ENCODE data around the gene KRCC1.

KRCC1 gene

GRCh38 chr2:88067189-88067588 lies 11.6 kb upstream of the KRCC1 start:
- H4K20me1 ChIP-seq (ENCODE audit: control insufficient read depth, insufficient read depth, low read depth, low read length), result no peaks in the 10 kb centered on the region
- TF ChIP-seq EZH2phosphoT487 (IDR thresholded peaks at IDR 0.05; ENCODE audit: borderline replicate concordance, low read length), result no peak
- TF ChIP-seq, protein P1, sequence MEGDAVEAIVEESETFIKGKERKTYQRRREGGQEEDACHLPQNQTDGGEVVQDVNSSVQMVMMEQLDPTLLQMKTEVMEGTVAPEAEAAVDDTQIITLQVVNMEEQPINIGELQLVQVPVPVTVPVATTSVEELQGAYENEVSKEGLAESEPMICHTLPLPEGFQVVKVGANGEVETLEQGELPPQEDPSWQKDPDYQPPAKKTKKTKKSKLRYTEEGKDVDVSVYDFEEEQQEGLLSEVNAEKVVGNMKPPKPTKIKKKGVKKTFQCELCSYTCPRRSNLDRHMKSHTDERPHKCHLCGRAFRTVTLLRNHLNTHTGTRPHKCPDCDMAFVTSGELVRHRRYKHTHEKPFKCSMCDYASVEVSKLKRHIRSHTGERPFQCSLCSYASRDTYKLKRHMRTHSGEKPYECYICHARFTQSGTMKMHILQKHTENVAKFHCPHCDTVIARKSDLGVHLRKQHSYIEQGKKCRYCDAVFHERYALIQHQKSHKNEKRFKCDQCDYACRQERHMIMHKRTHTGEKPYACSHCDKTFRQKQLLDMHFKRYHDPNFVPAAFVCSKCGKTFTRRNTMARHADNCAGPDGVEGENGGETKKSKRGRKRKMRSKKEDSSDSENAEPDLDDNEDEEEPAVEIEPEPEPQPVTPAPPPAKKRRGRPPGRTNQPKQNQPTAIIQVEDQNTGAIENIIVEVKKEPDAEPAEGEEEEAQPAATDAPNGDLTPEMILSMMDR (IDR thresholded peaks at IDR 0.05; ENCODE audit: low read depth, low read length, poor library complexity, severe bottlenecking), result no peak
- H3K4me3 ChIP-seq (ENCODE audit: low read length), result no peak overlapping the region
- no peaks in the 10 kb centered on the region for H3K4me1 ChIP-seq (ENCODE audit: control insufficient read depth, low read length)
- H3K9me2 ChIP-seq (replicated peaks; ENCODE audit: control insufficient read depth, low read length), result no peaks in the 10 kb centered on the region
- H3K4me2 ChIP-seq (ENCODE audit: low read length), result no peak overlapping the region
- H3K9me3 ChIP-seq (ENCODE audit: control insufficient read depth, insufficient read depth, low read length), result no peaks in the 10 kb centered on the region
- H3K27ac ChIP-seq (ENCODE audit: low read depth, low read length), result no peak overlapping the region
- H3K27me3 ChIP-seq (ENCODE audit: control insufficient read depth, low read length), result no peaks in the 10 kb centered on the region
- no peaks in the 10 kb centered on the region for H3K79me2 ChIP-seq (ENCODE audit: control insufficient read depth, low read length)
- H3F3A ChIP-seq (ENCODE audit: control insufficient read depth, insufficient read depth), result no peaks in the 10 kb centered on the region
- no peaks in the 10 kb centered on the region for H3K36me3 ChIP-seq (ENCODE audit: control insufficient read depth, low read length)

- Histone ChIP-seq H3K36me3 (ENCODE audit: control insufficient read depth, low read length) (no peaks in the 10 kb centered on the region), H3K4me3 (ENCODE audit: low read length) (no peak overlapping the region), H4K20me1 (ENCODE audit: control insufficient read depth, insufficient read depth, low read depth, low read length) (no peaks in the 10 kb centered on the region), H3K4me2 (ENCODE audit: low read length) (no peak overlapping the region), H3K9me3 (ENCODE audit: control insufficient read depth, insufficient read depth, low read length) (no peaks in the 10 kb centered on the region), H3F3A (ENCODE audit: control insufficient read depth, insufficient read depth) (no peaks in the 10 kb centered on the region), H3K4me1 (ENCODE audit: control insufficient read depth, low read length) (no peaks in the 10 kb centered on the region), H3K79me2 (ENCODE audit: control insufficient read depth, low read length) (no peaks in the 10 kb centered on the region), H3K27me3 (ENCODE audit: control insufficient read depth, low read length) (no peaks in the 10 kb centered on the region), H3K9me2 (replicated peaks; ENCODE audit: control insufficient read depth, low read length) (no peaks in the 10 kb centered on the region), H3K27ac (ENCODE audit: low read depth, low read length) (no peak overlapping the region)
- TF ChIP-seq, protein P1 (IDR thresholded peaks at IDR 0.05; ENCODE audit: low read depth, low read length, poor library complexity, severe bottlenecking), result no peak
- TF ChIP-seq EZH2phosphoT487 (IDR thresholded peaks at IDR 0.05; ENCODE audit: borderline replicate concordance, low read length), result no peak
Observed at GRCh38 chr2:88066543-88066942, 11.0 kb upstream of the KRCC1 start.

DNA sequence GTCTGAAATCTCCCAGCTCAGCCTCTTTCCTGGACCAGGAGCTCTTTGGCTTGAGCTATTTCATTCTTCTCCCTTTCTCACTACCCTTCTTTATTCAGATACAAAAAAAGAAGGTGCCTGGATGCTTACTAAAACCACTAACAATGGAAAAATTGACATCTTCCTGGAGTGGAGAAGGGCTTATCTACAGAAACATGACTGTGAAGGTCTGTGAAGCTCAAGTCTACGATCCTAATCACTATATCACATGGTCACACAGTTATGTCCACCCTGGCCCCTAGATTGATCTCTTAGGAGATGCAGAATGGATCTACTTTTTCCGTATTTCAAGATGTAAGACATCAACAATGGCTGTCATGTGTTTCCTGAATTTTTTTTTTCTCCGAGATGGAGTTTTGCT lies 5.7 kb upstream of the KRCC1 start:
- Histone ChIP-seq H3K27ac (ENCODE audit: low read depth, low read length) (no peak overlapping the region), H3K4me1 (ENCODE audit: control insufficient read depth, low read length) (peaks cover 2% of the 10 kb centered on the region), H3K79me2 (ENCODE audit: control insufficient read depth, low read length) (no peaks in the 10 kb centered on the region), H3K9me3 (ENCODE audit: control insufficient read depth, insufficient read depth, low read length) (no peaks in the 10 kb centered on the region), H3F3A (ENCODE audit: control insufficient read depth, insufficient read depth) (no peaks in the 10 kb centered on the region), H3K9me2 (replicated peaks; ENCODE audit: control insufficient read depth, low read length) (no peaks in the 10 kb centered on the region), H3K36me3 (ENCODE audit: control insufficient read depth, low read length) (no peaks in the 10 kb centered on the region), H3K4me2 (ENCODE audit: low read length) (no peak overlapping the region), H3K4me3 (ENCODE audit: low read length) (no peak overlapping the region), H4K20me1 (ENCODE audit: control insufficient read depth, insufficient read depth, low read depth, low read length) (no peaks in the 10 kb centered on the region), H3K27me3 (ENCODE audit: control insufficient read depth, low read length) (no peaks in the 10 kb centered on the region)
- TF ChIP-seq, protein P1 (IDR thresholded peaks at IDR 0.05; ENCODE audit: low read depth, low read length, poor library complexity, severe bottlenecking), result no peak
- no peak for TF ChIP-seq EZH2phosphoT487 (IDR thresholded peaks at IDR 0.05; ENCODE audit: borderline replicate concordance, low read length)

- Histone ChIP-seq H3K4me3 (ENCODE audit: low read length) (no peak overlapping the region), H3K27ac (ENCODE audit: low read depth, low read length) (no peak overlapping the region), H3K9me3 (ENCODE audit: control insufficient read depth, insufficient read depth, low read length) (no peaks in the 10 kb centered on the region), H3K4me2 (ENCODE audit: low read length) (no peak overlapping the region), H3F3A (ENCODE audit: control insufficient read depth, insufficient read depth) (no peaks in the 10 kb centered on the region), H3K9me2 (replicated peaks; ENCODE audit: control insufficient read depth, low read length) (no peaks in the 10 kb centered on the region), H3K79me2 (ENCODE audit: control insufficient read depth, low read length) (no peaks in the 10 kb centered on the region), H3K36me3 (ENCODE audit: control insufficient read depth, low read length) (no peaks in the 10 kb centered on the region), H3K4me1 (ENCODE audit: control insufficient read depth, low read length) (peaks cover 6% of the 10 kb centered on the region), H3K27me3 (ENCODE audit: control insufficient read depth, low read length) (no peaks in the 10 kb centered on the region), H4K20me1 (ENCODE audit: control insufficient read depth, insufficient read depth, low read depth, low read length) (no peaks in the 10 kb centered on the region)
- TF ChIP-seq, protein P1 (IDR thresholded peaks at IDR 0.05; ENCODE audit: low read depth, low read length, poor library complexity, severe bottlenecking), result no peak
- TF ChIP-seq EZH2phosphoT487 (IDR thresholded peaks at IDR 0.05; ENCODE audit: borderline replicate concordance, low read length), result no peak
Observed at GRCh38 chr2:88060907-88061275, 5.3 kb upstream of the KRCC1 start.
